OCI-LY1 (cell line): ENCODE measurements around the gene EML1.

ENCODE experiments used
- EZH2 ChIP-seq: fragments of 200-600 bp; sonication (generic), shearing (Covaris generic); IDR thresholded peaks from 2 replicates; pipeline ENCODE4 v1.8.0; 2017; ENCODE audit warnings: borderline replicate concordance, mixed run types, mild to moderate bottlenecking, antibody characterized with exemption, low read length, moderate library complexity, mixed read lengths
- TF ChIP-seq, protein P1 (sequence below): fragments of 200-600 bp; sonication (generic), shearing (Covaris generic); IDR thresholded peaks from 2 replicates; pipeline ENCODE4 v1.5.1; 2017; ENCODE audit warnings: mild to moderate bottlenecking, antibody characterized with exemption, low read length, moderate library complexity, mixed read lengths

DNA sequence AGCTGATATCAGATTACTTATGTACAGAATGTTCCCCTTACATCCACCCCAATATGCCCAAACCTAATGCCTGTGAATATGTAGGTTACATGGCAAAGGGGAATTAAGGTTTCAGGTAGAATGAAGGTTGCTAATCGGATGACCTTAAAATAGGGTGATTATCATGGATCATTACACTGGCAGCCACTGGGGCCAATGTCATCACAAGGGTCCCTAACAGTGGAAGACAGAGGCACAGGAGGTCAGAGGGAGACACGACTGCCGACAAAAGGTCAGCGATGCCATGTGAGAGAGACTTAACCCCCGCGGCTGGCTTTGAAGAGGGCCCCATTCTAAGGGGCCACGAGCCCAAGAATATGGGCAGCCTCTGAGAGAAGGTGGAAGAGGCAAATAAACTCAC, 165.2 kb downstream of the EML1 start:
- TF ChIP-seq, protein P1, sequence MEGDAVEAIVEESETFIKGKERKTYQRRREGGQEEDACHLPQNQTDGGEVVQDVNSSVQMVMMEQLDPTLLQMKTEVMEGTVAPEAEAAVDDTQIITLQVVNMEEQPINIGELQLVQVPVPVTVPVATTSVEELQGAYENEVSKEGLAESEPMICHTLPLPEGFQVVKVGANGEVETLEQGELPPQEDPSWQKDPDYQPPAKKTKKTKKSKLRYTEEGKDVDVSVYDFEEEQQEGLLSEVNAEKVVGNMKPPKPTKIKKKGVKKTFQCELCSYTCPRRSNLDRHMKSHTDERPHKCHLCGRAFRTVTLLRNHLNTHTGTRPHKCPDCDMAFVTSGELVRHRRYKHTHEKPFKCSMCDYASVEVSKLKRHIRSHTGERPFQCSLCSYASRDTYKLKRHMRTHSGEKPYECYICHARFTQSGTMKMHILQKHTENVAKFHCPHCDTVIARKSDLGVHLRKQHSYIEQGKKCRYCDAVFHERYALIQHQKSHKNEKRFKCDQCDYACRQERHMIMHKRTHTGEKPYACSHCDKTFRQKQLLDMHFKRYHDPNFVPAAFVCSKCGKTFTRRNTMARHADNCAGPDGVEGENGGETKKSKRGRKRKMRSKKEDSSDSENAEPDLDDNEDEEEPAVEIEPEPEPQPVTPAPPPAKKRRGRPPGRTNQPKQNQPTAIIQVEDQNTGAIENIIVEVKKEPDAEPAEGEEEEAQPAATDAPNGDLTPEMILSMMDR: no peak
- TF ChIP-seq EZH2: no peak
